ENCODE data around the gene PNMA8A.

DNA sequence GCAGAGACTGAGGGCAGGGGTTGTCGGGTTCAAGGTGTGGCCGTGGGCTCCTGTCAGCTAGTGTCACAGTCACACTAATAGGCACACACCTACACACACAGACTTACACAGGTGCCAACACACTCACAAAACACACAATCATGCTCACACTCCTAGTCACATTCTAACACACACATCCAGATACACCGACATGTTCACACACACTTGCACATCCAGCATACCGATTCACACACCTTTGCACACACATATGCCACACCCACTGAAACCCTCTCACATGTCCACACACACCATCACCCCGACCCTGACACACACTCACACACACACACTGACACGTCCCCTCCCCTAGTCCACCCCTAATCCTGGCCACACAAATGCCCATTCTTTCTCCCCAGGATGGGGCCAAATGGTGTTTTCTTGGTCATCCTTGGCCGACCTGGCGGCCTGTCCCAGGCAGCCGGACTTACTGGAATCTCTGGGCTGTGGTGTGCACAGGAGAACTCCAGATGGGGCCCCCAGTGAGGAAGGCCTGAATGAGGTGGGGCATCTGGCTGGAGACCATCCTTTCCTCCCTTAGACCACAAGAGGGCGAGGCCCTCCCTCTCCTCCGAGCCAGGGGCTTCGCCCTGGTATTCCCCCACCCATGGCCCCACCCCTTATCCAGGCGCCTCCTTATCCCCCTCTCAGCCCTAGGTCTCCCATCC, 43.4 kb upstream of the PNMA8A start:
- TF ChIP-seq CTCF (IDR thresholded peaks at IDR 0.05) (no peak), POLR2A (IDR thresholded peaks at IDR 0.05) (no peak)

Data from adrenal gland (tissue), 5 donors.